ENCODE measurements around the gene GNB3. TPM values are rescaled to one million over a fixed set of nuclear protein-coding genes. Genes with fewer than 3 reads are reported as not detected.
"Not testable (repeated sequence)": the region's sequence is repeated elsewhere in the genome, so short reads cannot be mapped to it uniquely, and the experiment has no call there.

The GNB3 gene
- total RNA-seq, 1 experiment from 2014 or later: 3.8 TPM

DNA sequence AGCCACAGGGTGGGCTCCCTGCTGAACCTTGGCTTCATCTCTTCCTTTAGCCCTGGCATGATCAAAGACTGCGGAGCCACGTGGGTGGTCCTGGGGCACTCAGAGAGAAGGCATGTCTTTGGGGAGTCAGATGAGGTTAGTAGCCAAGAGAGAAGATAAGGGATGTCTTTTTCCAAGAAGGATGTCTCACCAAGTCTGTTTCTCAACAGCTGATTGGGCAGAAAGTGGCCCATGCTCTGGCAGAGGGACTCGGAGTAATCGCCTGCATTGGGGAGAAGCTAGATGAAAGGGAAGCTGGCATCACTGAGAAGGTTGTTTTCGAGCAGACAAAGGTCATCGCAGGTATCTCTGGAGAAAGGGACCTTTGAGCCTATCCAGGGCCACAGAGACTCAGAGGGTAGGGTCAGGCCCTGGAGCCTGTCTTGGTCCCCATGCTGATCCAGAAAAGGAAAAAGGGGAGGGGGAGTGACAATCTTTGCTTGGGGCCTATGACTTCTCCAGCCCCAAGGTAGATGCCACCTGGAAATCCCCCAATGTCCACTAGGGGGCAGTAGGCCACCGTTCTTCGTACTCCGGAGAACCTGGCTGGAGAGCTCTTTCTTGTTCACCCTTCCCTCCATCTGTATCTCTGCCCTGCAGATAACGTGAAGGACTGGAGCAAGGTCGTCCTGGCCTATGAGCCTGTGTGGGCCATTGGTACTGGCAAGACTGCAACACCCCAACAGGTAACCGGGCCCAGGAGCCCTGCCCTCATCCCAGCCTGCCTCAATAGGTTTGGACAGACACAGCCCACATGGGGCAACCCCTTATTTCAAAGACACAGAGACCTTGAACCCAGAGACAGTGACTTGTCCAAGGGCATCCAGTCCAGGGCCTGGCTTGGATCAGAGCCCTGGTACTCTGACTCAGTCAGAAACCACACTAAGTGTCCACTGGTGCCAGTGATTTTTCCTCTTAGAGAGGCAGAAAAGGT lies 28.6 kb downstream of the GNB3 start:
- in situ Hi-C loops (cut with HindIII; ENCODE audit: low sequenced_read_pairs): no loop called here
- DNase-seq (ENCODE audit: low spot score): peak; percentile 91

DNA sequence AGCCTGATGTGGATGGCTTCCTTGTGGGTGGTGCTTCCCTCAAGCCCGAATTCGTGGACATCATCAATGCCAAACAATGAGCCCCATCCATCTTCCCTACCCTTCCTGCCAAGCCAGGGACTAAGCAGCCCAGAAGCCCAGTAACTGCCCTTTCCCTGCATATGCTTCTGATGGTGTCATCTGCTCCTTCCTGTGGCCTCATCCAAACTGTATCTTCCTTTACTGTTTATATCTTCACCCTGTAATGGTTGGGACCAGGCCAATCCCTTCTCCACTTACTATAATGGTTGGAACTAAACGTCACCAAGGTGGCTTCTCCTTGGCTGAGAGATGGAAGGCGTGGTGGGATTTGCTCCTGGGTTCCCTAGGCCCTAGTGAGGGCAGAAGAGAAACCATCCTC lies 29.6 kb downstream of the GNB3 start:
- in situ Hi-C loops (cut with HindIII; ENCODE audit: low sequenced_read_pairs); DNase-seq (ENCODE audit: low spot score): not testable (repeated sequence)

DNA sequence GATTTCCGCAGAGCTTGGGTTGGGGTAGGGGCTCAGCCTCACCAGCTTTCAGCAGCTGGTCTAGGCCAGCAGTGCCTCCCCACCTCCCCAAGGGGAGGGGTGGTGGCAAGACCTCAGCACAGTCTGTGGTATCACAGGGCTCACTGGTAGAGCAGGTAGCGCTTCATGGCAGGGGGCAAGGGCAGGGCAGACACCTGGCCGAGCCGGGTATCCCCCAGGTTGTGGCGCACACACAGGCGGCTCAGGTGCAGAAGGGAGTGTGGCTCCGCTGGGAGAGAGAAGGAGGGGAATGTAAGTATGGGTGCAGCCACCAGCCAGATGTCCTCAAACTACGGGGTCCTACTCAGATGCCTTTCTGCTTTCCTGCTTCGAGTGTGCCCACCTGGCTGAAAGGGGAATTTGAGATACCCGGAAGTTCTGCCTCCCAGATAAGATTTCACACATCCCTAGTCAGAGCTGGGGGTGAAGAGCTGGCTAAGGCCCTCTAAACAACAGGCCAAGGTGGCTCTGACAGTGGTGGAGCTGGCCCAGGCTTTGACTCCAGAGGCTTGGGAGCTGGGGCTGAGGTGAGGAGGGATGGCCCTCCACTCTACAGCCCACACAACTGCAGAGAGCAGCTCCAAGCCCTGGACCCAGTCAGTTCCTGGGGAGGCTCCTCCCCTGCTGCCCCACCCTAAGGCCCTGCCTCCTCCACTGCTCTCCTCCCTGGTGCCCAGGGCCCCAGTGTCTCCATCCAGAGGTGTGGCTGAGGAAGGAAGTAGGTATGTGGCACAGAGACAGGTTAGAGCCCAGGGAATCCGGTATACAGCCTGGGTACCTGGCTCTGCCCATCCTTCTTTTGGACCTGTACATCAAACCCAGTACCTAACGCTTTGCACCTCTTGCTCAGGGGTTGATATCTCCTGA lies 30.6 kb downstream of the GNB3 start:
- peak; percentile 26 for DNase-seq (ENCODE audit: low spot score)
- in situ Hi-C loops (cut with HindIII; ENCODE audit: low sequenced_read_pairs): no loop called here

DNA sequence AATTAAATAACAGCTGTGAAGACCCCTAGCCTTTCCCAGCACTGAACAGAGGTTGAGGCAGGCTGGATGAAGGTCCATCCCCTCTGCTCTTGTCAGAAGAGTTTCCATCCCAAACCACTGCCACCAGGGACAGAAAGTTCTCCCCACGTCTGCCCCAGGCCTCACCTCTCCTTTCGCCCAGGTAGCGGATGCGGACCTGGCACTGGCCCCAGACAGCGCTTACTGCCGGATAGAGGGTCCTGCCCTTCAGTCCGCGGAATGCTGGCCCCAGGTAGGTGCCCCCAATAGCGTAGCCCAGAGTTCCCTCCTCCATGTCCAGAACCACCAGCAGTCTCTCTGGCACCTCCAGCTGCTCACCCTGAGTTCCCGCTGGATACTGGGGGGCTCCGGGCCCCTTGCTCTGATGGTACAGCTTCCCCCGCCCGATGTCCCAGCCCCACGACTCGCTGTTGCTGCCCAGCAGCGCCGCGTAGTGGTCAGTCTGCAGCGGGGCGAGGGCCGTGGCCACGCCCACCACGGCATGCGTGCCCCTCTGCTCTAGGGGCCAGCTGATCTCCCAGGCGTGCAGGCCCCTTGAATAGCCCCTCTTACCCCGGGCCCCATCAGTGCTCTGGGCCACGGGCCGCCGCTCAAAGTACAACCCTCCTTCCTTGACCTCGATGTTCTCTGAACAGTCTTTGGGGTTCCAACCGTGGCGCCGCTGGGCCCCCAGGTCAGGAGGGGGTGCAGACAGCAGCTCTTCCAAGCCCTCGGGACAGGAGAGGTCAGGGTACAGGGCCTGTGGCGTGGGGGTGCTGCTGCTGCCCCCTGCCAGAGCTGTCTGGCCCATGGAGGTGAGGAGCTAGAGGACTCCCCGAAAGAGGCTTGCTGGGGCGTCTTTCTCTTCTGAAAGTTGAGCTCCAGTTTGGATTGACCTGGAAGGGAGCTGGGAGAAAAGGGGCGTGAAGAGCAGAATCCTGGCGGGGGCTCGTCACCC lies 31.6 kb downstream of the GNB3 start:
- in situ Hi-C loops (cut with HindIII; ENCODE audit: low sequenced_read_pairs): no loop called here

DNA sequence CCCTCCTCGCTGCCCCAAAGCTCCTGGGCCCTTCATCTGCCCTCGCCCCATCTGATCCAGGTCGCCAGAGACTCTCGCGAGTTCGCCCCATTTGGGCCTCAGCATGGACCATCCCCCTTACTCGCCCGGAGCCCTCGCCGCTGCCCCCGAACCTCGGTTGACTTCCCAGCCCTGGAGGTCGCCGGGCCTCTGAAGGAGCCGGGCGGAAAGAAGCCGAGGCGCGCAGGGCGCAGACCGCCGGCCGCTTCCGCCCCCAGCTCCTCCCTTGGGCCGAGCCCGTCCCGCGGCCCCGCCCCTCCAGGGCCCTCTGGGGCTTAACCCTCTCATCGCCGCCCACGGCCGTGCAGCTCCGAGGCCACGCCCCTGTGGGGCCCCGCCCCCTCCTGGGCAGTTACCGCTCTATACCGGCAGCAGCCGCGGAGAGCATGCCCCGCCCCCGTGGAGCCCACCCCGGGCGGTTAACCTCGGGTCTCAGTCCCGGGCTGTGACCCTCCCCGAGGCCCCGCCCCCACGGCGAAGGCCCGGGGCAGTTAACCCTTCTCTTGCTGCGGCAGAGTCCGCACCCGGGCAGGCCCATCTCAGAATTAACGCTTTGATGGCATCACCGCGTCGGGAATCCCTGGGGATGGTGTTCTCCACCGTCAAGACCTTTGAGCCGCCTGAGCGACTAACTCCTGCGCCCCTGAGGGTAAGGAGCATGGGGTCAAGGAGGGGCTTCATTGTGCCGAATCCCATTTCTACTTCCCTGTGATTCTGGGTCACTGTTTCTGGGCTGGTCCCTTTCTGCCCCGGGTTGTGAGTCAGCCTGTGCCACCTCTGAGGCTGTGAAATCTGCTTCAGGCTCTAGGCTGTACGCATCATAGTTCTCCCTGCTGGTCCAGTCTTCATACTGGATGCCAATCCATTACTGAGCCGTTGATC lies 32.6 kb downstream of the GNB3 start, which contains the start of gene SPSB2:
Gene SPSB2 (minus strand): TSS at position 210 of the 921 bp plus-strand sequence. CDS start 402 bp downstream, outside the sequence.
- in situ Hi-C loops (cut with HindIII; ENCODE audit: low sequenced_read_pairs): no loop called here
- DNase-seq (ENCODE audit: low spot score): peak; percentile 92

More for the DNA sequence above, 31.6 kb downstream of the GNB3 start:
- DNase-seq (ENCODE audit: low spot score): peak; percentile 80

DNA sequence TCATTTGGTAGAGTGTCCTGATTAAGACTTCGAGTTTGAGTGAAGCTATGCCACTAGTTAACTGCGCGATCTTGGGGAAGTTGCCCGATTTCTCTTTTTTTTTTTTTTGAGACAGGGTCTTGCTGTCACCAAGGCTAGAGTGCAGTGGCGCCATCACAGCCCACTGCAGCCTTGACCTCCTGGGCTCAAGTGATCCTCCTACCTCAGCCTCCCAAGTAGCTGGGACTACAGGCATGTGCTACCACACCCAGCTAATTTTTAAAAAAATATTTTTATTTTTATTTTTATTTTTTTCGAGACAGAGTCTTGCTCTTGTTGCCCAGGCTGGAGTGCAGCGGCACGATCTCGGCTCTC lies 33.3 kb downstream of the GNB3 start:
- in situ Hi-C loops (cut with HindIII; ENCODE audit: low sequenced_read_pairs); DNase-seq (ENCODE audit: low spot score): not testable (repeated sequence)

DNA sequence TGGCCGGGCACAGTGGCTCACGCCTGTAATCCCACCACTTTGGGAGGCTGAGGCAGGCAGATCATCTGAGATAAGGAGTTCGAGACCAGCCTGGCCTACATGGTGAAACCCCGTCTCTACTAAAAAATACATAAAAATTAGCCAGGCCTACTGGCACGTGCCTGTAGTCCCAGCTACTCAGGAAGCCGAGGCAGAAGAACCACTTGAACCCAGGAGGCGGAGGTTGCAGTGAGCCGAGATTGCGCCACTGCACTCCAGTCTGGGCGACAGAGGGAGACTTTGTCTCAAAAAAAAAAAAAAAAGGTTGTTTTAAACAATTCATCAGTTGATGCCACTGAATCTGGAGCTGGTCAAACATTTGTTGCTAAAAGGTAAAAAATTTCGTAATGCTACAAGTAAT lies 39.1 kb downstream of the GNB3 start:
- DNase-seq (ENCODE audit: low spot score); in situ Hi-C loops (cut with HindIII; ENCODE audit: low sequenced_read_pairs): not testable (repeated sequence)

DNA sequence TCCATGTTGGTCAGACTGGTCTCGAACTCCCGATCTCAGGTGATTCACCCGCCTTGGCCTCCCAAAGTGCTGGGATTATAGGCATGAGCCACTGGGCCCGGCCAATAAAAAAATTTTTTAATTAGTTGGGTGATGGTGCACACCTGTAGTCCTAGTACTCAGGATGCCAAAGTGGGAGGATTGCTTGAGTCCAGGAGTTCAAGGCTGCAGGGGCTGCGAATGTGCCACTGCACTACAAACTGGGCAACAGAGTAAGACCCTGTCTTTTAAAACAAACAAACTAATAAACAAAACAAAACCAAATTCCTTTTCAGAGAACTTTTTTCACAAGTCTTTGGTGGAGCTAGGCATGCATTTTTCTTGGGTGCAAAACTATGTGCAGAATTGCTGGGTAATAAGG lies 42.5 kb downstream of the GNB3 start:
- no peak for DNase-seq (ENCODE audit: low spot score)
- in situ Hi-C loops (cut with HindIII; ENCODE audit: low sequenced_read_pairs): no loop called here

DNA sequence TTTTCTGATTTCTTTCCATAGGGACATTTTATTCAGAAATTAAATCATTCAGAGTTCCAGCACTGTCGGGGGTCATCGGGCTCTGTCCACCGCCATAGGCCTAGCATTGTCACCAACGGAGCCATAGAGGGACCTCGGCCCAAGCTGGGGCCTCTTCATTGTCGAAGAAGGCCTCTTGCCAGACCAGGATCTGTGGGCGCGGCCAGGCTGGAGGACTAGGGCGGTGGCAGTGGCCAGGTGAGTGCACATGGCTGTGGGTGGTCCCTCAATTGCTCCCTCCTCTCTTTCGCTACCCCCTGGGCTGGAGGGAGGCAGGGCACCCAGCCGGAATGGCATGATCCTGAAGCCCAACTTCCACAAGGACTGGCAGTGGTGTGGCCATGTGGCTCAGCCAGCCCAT lies 43.0 kb downstream of the GNB3 start:
- in situ Hi-C loops (cut with HindIII; ENCODE audit: low sequenced_read_pairs): no loop called here

DNA sequence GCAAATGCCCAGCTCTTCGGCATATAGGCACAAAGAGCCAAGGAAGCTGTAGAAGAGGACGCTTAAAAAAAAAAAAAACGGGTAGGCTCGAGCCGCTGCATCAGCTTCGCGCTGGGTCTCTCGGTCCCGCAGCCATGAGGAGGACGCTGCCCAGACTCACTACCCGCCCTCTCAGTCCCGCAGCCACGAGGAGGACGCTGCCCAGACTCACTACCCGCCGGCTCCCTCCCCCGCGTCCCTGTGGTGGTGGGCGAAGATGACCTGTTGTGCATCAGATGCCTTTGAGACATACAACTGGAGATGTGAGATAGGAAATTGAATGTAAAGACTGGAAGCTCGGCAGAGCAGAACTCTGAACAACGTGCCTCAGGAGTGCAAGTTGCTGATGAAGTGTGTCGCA lies 43.8 kb downstream of the GNB3 start:
- in situ Hi-C loops (cut with HindIII; ENCODE audit: low sequenced_read_pairs): no loop called here
- DNase-seq (ENCODE audit: low spot score): no peak

More for the DNA sequence above, 43.0 kb downstream of the GNB3 start:
- DNase-seq (ENCODE audit: low spot score): no peak

DNA sequence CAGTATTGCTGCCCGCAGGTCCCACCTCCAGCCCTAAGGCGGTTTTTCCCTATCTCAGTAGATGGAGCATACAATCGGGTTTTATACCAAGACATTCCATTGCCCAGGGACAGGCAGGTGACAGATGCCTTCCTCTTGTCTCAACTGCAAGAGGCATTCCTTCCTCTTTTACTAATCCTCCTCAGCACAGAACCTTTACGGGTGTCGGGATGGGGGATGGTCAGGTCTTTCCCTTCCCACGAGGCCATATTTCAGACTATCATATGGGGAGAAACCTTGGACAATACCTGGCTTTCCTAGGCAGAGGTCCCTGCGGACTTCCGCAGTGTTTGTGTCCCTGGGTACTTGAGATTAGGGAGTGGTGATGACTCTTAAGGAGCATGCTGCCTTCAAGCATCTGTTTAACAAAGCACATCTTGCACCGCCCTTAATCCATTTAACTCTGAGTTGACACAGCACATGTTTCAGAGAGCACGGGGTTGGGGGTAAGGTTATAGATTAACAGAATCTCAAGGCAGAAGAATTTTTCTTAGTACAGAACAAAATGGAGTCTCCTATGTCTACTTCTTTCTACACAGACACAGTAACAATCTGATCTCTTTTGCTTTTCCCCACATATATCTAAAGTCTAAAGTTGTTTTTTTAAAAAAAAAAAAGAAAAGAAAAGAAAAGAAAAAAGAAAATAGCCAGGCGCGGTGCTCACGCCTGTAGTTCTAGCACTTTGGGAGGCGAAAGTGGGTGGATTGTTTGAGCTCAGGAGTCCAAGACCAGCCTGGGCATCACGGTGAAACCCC lies 45.7 kb downstream of the GNB3 start:
- in situ Hi-C loops (cut with HindIII; ENCODE audit: low sequenced_read_pairs); DNase-seq (ENCODE audit: low spot score): not testable (repeated sequence)

DNA sequence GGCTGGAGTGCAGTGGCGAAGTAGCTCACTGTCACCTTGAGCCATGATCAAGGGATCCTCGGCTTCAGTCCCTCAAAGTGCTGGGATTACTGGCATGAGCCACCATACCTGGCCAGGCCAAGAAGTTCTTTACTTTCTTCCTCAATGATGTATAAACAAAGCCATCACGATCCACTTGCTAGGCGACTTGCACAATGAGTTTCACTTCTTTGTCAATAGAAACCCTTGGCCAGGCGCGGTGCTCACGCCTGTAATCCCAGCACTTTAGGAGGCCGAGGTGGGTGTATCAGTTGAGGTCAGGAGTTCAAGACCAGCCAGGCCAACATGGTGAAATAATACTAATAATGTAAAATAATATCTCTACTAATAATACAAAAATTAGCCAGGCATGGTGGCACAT lies 46.7 kb downstream of the GNB3 start:
- in situ Hi-C loops (cut with HindIII; ENCODE audit: low sequenced_read_pairs): no loop called here
- DNase-seq (ENCODE audit: low spot score): no peak

DNA sequence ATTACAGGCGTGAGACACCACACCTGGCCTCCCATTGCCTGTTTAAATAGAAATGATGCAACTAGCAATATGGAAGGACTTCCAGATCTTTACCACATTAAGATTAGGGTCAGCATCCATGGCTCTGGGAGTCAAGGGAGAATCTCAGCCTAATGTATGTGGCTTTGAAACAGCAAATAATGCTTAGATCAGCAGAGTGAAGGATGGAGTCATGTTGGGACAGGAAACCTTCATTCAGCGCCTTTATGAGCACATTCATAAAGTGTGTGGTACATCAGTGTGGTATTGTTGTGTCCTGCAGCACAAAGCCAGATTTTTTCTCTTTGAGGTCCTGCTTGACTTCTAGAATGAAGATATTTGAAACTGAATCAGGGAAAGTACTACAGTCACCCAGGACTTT lies 47.6 kb downstream of the GNB3 start:
- in situ Hi-C loops (cut with HindIII; ENCODE audit: low sequenced_read_pairs): no loop called here

DNA sequence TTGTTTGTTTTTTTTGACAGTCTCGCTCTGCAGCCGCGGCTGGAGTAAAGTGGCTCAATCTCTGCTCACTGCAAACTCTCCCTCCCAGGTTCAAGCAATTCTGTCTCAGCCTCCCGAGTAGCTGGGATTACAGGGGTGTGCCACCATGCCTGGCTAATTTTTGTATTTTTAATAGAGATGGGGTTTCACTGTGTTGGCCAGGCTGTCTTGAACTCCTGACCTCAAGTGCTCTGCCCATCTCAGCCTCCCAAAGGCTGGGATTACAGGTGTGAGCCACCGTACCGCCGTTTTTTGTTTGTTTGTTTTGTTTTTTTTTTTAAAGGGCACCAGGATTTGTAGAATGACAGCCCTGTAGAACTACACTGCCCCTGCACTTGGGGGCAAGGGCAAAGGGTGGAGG lies 48.1 kb downstream of the GNB3 start:
- DNase-seq (ENCODE audit: low spot score); in situ Hi-C loops (cut with HindIII; ENCODE audit: low sequenced_read_pairs): not testable (repeated sequence)

More for the DNA sequence above, 47.6 kb downstream of the GNB3 start:
- no peak for DNase-seq (ENCODE audit: low spot score)

DNA sequence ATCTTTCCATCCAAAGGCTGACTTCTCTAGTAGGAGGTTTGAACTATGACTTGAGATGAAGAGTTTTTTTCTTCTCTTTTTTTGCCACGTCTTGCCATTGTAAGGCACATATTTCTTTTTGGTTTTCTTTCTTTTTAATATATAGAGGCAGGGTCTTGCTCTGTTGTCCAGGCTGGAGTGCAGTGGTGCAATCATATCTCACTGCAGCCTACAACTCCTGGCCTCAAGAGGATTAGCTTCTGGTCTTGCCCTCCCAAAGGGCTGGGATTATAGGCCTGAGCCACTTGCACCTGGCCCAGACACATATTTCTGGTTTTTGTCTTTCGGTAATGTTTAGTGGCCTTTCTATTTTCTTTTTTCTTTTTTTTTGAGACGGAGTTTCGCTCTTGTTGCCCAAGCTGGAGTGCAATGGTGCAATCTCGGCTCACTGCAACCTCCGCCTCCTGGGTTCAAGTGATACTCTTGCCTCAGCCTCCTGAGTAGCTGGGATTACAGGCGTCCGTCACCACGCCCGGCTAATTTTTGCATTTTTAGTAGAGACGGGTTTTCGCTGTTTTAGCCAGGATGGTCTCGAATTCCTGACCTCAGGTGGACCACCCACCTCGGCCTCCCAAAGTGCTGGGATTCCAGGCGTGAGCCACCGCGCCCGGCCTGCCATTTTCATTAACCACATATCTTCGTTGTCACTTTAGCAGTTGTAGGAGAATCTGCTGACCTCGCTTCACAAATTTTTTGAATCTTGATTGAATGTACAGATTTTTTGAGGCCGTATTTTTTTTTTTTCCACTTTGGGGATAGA lies 49.2 kb downstream of the GNB3 start:
- DNase-seq (ENCODE audit: low spot score); in situ Hi-C loops (cut with HindIII; ENCODE audit: low sequenced_read_pairs): not testable (repeated sequence)

All from G401 (cell line).